Eye (tissue), 1 donor: ENCODE results near the gene EVI5.
"Not testable (repeated sequence)": the region's sequence is repeated elsewhere in the genome, so short reads cannot be mapped to it uniquely, and the experiment has no call there.

Experiments used
- DNase-seq: peaks from one replicate; pipeline ENCODE4 v3.0.0-alpha.2; 2015

Gene EVI5

GRCh38 chr1:92791487-92792066 lies 6.7 kb upstream of the EVI5 start:
- DNase-seq = no peak

DNA sequence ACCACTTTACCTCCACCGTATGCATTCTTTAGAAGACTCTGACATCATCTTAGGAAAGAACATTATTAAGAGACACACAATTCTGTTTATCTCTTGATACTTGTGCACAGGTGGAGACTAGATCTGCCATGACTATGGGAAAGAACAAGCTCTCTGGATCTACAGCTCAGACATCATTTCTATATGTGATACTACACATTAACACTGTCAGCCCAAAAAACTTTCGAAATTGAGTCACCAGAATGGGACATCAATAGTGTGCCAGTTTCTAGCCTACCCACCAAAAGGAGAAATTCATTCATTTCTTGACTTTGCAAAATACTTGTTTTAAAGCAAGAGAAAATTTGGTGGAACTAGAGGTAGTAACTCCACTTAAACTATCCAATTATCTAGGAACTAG lies 6.0 kb upstream of the EVI5 start:
- no peak for DNase-seq

DNA sequence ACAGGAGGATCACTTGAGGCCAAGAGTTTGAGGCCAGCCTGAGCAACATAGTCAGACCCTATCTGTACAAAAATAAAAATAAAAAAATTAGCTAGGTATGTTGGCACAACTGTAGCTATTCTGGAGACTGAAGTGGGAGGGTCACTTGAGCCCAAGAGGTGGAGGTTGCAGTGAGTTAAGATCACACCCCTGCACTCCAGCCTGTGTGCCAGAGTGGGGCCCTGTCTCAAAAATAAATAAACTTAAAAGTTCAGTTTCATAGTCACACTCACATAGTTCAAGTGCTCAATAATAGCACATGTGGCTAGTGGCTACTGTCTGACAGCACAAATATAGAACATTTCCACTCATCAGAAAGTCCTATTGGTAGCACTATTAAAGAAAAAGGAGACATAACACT lies 5.2 kb upstream of the EVI5 start:
- DNase-seq = no peak

DNA sequence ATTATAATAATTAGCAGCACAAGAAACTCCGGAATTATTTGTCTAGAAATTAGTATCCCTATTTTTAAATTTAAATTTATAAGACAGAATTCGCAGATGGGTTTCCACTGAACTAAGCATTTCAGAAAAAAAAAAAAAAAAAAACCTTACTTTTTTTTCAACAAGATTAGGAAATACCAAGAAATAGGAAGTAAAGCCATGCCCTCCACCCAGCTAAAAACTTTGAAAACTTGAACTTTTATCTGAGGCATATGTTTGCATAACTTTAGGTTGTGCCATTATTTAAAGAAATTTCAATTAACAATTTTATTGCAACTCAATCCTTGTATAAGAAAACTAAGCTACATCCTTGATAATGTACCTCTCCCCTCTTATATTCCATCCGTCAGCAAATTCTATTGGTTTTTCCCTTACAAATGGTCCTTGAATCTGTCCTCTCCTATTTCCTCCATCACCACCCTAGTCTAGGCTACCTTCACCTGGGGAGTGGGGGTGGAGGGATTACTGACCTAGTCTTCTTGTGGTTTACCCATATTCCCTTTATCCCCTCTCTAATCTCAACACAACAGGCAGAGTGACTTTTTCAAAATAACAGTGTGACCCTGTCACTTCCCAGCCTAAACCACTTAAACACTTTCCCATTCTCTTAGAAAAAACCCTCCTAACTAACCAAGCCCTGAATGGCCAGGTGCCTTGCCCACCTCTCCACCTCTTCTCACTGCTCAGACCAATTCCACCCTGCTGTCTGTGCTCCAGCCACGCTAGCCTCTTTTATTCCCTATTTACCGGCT lies 1.4 kb upstream of the EVI5 start:
- no peak for DNase-seq

DNA sequence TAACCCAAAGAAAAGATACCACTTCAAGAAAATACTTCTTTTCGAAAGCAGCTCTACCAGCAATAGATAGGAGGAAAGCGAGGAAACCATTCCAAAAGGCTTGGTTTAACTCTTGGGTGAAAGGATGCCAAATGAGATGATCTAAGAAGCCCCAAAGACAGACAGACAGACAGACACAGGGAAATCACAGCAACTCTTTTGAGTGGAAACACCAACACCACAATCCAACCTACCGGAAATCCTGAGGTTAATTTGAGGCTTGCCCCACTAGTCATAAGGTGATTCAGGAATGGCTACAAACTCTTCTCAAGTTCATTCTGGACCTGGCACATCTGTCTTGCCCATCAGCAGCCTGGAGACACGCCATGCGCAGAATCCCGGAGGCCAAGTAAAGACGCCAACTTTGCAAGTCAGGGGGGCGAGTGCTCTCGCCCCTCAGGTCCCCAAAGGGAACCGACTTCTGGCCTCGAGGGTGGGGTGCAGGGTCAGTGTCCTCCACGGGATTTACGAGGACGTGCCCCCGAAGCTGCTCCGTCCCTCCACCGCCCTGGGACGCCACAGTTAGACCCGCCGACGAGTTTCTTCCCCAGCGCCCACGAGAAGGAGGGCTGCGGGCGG lies 778 bp downstream of the EVI5 start:
- DNase-seq = peak; percentile 77

- not testable (repeated sequence) for DNase-seq
Observed at GRCh38 chr1:92783550-92783949, 1.4 kb downstream of the EVI5 start.

DNA sequence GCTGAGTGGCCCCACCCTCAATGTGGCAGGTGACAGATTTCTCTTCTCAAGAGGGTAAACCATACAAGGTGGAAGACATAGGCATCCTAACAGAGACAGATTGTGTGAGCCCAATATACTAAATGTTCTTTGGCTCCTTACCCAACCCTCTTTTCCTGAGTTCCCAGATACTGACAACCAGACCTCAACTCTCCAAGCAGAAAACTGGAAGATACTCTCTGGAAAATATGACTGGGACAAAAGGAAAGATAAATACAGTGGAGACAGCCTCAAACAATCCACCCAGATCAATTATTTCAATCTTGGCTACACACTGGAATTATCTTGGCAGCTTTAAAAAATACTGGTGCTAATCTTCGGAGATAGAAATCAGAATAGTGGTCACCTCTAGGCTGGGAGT lies 6.5 kb downstream of the EVI5 start:
- DNase-seq = no peak

DNA sequence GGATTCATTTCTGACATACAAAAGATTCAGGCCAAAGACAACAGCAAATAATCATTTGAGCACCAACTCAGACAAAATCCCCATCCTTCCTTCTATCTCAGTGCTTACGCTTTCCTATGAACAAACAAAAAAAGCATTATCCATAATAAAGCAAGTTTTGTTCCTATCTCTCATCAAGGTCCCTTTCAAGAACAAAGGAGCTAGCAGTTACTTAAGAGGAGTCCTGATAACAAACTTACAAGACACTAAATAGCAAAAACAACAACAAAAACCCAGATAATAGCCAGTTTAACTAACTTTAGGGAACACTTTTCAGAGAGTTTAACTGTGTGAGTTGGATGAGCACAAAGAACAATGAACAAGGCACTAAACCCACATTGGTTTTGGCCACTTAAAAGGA lies 10.5 kb downstream of the EVI5 start:
- no peak for DNase-seq

DNA sequence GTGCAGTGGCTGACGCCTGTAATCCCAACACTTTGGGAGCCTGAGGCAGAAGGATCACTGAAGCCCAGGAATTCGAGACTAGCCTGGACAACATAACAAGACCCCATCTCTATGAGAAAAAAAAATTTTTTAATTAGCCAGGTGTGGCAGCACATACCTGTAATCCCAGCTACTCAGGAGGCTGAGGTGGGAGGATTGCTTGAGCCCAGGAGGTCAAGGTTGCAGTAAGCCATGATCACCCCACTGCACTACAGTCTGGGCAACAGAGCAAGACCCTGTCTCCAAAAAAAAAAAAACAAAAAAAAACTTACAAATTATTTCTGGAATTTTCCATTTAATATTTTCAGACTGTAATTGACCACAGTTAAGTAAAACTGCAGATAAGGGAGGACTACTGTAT lies 11.2 kb downstream of the EVI5 start:
- not testable (repeated sequence) for DNase-seq

DNA sequence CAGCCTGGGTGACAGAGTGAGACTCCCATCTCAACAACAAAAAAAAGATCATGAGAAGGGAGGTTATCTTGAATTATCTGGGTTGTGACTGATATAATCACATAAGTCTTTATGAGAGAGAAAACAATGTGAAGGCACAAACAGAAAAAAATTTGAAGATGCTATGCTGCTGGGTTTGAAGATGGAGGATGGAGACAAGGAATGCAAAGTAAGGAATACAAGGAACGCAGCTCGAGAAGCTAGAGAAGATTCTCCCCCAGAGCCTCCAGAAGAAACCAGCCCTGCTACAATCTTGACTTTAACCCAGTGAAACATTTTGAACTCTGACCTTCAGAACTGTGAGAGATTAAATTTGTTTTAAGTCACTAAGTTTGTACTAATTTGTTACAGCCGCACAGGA lies 15.1 kb downstream of the EVI5 start:
- DNase-seq = no peak

- DNase-seq = no peak
Observed at GRCh38 chr1:92768915-92769314, 16.0 kb downstream of the EVI5 start.

DNA sequence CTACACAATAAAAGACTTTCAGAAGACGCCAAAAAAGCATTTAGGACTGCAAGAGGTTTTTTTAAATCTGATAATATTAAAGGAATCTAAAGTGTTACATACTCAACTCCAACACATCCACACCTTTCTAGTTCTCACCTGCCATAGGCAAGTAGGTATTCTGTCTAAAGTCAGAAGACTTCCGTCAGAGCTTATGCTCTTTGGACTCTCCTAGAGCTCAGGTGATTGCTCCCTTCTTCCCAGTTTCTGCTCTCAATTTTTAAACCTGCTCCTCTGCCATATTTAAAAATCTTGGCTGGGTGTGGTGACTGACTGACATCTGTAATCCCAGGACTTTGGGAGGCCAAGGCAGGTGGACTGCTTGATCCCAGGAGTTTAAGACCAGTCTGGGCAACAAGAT lies 16.6 kb downstream of the EVI5 start:
- no peak for DNase-seq

GRCh38 chr1:92764116-92764515 lies 20.8 kb downstream of the EVI5 start:
- DNase-seq = no peak

GRCh38 chr1:92762355-92762754 lies 22.6 kb downstream of the EVI5 start:
- no peak for DNase-seq

- no peak for DNase-seq
Observed at GRCh38 chr1:92759361-92759760, 25.5 kb downstream of the EVI5 start.

- no peak for DNase-seq
Observed at GRCh38 chr1:92756537-92756936, 28.4 kb downstream of the EVI5 start.

DNA sequence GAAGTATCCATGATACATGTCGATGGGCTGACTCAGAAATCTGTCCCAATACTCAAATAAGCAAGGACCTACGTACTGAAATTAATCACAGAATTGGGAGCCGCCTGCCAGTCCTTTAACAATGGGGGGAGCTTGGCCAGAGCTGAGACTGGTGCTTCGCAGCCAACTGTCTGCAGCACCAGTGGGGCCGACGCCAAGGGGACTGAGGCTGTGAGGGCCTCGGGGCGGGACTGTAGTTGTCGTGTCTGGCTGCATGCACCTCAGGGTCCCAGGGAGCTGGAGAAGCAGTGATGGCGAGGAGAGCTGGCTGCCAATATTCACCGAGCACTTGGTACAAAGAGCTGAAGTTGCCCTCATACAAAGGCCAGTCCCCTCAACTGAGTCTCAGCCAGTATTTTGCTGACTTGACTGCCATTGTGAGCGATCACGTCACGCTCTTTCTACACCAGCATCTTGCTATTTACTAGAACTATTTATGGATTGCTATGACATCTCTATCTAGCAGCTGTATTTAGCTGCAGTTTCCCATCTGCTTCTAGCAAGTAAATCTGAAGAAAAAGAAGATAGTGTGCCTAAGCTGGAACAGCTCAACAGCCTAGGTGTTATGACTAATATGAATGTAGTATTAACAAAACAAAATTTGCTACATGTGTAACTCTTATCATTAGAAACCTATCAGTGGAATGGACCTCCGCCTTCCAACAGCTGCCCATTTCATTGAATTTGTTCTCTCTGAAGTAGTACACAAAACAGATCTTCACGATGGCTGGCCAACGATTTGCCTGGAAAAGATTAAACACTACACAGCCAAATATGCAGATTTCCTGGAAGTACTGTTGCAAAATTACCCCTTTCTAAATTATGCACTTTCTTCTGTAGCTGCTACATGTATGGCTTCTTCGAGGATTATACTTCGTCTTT lies 29.1 kb downstream of the EVI5 start:
- DNase-seq = no peak

- no peak for DNase-seq
Observed at GRCh38 chr1:92754719-92755050, 30.2 kb downstream of the EVI5 start.

- no peak for DNase-seq
Observed at GRCh38 chr1:92754000-92754718, 30.7 kb downstream of the EVI5 start.

GRCh38 chr1:92752719-92753118 lies 32.2 kb downstream of the EVI5 start:
- no peak for DNase-seq

- no peak for DNase-seq
Observed at GRCh38 chr1:92749024-92749634, 35.8 kb downstream of the EVI5 start.

GRCh38 chr1:92748138-92748537 lies 36.8 kb downstream of the EVI5 start:
- DNase-seq = no peak
